Gastrocnemius medialis (tissue), 4 donors: ENCODE data around the gene PPM1F. TPM values are rescaled to one million over a fixed set of nuclear protein-coding genes. Genes with fewer than 3 reads are reported as not detected.
A peak's percentile ranks its signal among the peaks of the same experiment; 100 is the strongest.

ENCODE experiments used
- ATAC-seq, 2 donors: fragments of 150-250 bp; one replicate each; pipeline ENCODE4 v1.9.1; 2016
- DNase-seq, 2 donors: peaks; one replicate each; pipeline ENCODE4 v3.0.0-alpha.2; 2019
- H3K27ac ChIP-seq, 4 donors: fragments of 200-600 bp; sonication (generic); 1 replicate in 1 of 4; 2 replicates in 3 of 4; pipeline ENCODE4 v1.5.1; 2016 to 2018; ENCODE audit warnings: mild to moderate bottlenecking in 2 of 4, moderate library complexity in 1 of 4
- H3K27me3 ChIP-seq, 3 donors: fragments of 200-600 bp; sonication (generic) in 2 of 3; 1 replicate in 1 of 3; 2 replicates in 2 of 3; pipeline versions ENCODE4 v1.5.1 to v1.6.0; 2016 to 2019; ENCODE audit warnings: mild to moderate bottlenecking in 1 of 3, moderate library complexity in 1 of 3
- H3K36me3 ChIP-seq, 2 donors: fragments of 200-600 bp; sonication (generic) in 1 of 2; one replicate each; pipeline ENCODE4 v1.5.1; 2017 to 2018
- H3K4me1 ChIP-seq, 2 donors: fragments of 200-600 bp; sonication (generic) in 1 of 2; one replicate each; pipeline ENCODE4 v1.5.1; 2016 to 2017; ENCODE audit warnings: mild to moderate bottlenecking in 2 of 2
- H3K4me3 ChIP-seq, 4 donors: fragments of 200-600 bp; sonication (generic) in 3 of 4; 1 replicate in 1 of 4; 2 replicates in 3 of 4; pipeline ENCODE4 v1.5.1; 2016 to 2019; ENCODE audit warnings: mild to moderate bottlenecking in 2 of 4
- H3K9me3 ChIP-seq, 3 donors: fragments of 200-600 bp; sonication (generic) in 2 of 3; 1 replicate in 1 of 3; 2 replicates in 2 of 3; pipeline ENCODE4 v1.5.1; 2016 to 2019
- CTCF ChIP-seq, 5 experiments: fragments of 450-650 bp in 3 of 5; fragments of 200-600 bp in 2 of 5; sonication (generic) in 2 of 5; IDR thresholded peaks in 4 of 5; conservative IDR thresholded peaks in 1 of 5; 1 replicate in 4 of 5; 2 replicates in 1 of 5; pipeline ENCODE4 v1.5.1; 2016 to 2019; ENCODE audit warnings: antibody characterized with exemption in 5 of 5, mild to moderate bottlenecking in 3 of 5, moderate library complexity in 3 of 5
- POLR2A ChIP-seq, 2 donors: fragments of 450-650 bp; IDR thresholded peaks; one replicate each; pipeline ENCODE4 v1.6.1; 2017; ENCODE audit warnings: antibody characterized with exemption in 2 of 2, mild to moderate bottlenecking in 2 of 2, moderate library complexity in 2 of 2
- in situ Hi-C, 4 donors: fragments of 200-750 bp; cut with MboI; loops; one replicate each; pipeline versions ENCODE4 v1.15.0 to v1.8.0; 2017; ENCODE audit warnings: low sequenced_read_pairs in 4 of 4
- intact Hi-C: fragments of 100-400 bp; cut with DNase I; formaldehyde crosslinking; loops from one replicate; pipeline ENCODE4 v1.15.1; 2023; ENCODE audit warnings: low total_unique reads
- total RNA-seq, 4 donors: library from RNA; depleted of rRNA; stranded (reverse); fragments of >200 nt; gene quantifications; one replicate each; pipeline versions ENCODE4 v1.1.0 to v1.2.3, GENCODE V29; 2016

PPM1F gene
- total RNA-seq, 4 donors from 2014 or later = 10.2 to 13.8 (median 11.0) TPM

GRCh38 chr22:21951062-21951461, 1.6 kb downstream of the PPM1F start:
- Histone ChIP-seq H3K4me1 (peaks cover 39 to 44% of the 10 kb centered on the region in 2 donors), H3K36me3 (no peaks in the 10 kb centered on the region), H3K27me3 (no peaks in the 10 kb centered on the region), H3K4me3 (peak overlapping the region in 1 of 4 donors; percentile 75), H3K9me3 (no peaks in the 10 kb centered on the region), H3K27ac (peak overlapping the region in 3 of 4 donors; percentile 77 to 89 (median 79))
- in situ Hi-C loops = no loop called here
- TF ChIP-seq POLR2A (IDR thresholded peaks at IDR 0.05) (no peak), CTCF (IDR thresholded peaks at IDR 0.05 in 4 of 5, conservative IDR thresholded peaks at IDR 0.05 in 1 of 5) (no peak)
- intact Hi-C loops = loop anchor here (1.0 kb wide), 1 partner anchor 13 kb away; no protein-coding TSS in a partner anchor
- ATAC-seq = no peak
- no peak for DNase-seq

GRCh38 chr22:21949948-21950347, 2.7 kb downstream of the PPM1F start:
- H3K4me3 ChIP-seq = no peak overlapping the region
- in situ Hi-C loops = loop anchor here in 2 of 4 donors (10.0 kb wide), 1 partner anchor 235 kb away; no protein-coding TSS in a partner anchor
- no peaks in the 10 kb centered on the region for H3K9me3 ChIP-seq
- H3K4me1 ChIP-seq = peaks cover 47 to 55% of the 10 kb centered on the region in 2 donors
- peak overlapping the region; percentile 37 to 89 (median 65) for H3K27ac ChIP-seq
- no peak for TF ChIP-seq POLR2A (IDR thresholded peaks at IDR 0.05)
- TF ChIP-seq CTCF (IDR thresholded peaks at IDR 0.05 in 4 of 5, conservative IDR thresholded peaks at IDR 0.05 in 1 of 5) = no peak
- ATAC-seq = no peak
- intact Hi-C loops = no loop called here
- DNase-seq = no peak
- H3K27me3 ChIP-seq = no peaks in the 10 kb centered on the region
- peaks cover 0 to 9% of the 10 kb centered on the region in 2 donors for H3K36me3 ChIP-seq

GRCh38 chr22:21949569-21949918, 3.1 kb downstream of the PPM1F start:
- no peaks in the 10 kb centered on the region for H3K9me3 ChIP-seq
- peak overlapping the region in 1 of 4 donors; percentile 4 for H3K4me3 ChIP-seq
- peak overlapping the region; percentile 37 to 89 (median 65) for H3K27ac ChIP-seq
- peaks cover 0 to 12% of the 10 kb centered on the region in 2 donors for H3K36me3 ChIP-seq
- TF ChIP-seq CTCF (IDR thresholded peaks at IDR 0.05 in 4 of 5, conservative IDR thresholded peaks at IDR 0.05 in 1 of 5) (no peak), POLR2A (IDR thresholded peaks at IDR 0.05) (no peak)
- no peak for ATAC-seq
- in situ Hi-C loops (loop anchor here in 2 of 4 donors (10.0 kb wide), 1 partner anchor 235 kb away; no protein-coding TSS in a partner anchor), intact Hi-C loops (no loop called here)
- H3K27me3 ChIP-seq = no peaks in the 10 kb centered on the region
- peaks cover 51 to 59% of the 10 kb centered on the region in 2 donors for H3K4me1 ChIP-seq
- no peak for DNase-seq

GRCh38 chr22:21948824-21949568, 3.7 kb downstream of the PPM1F start:
- Histone ChIP-seq H3K27ac (peak overlapping the region; percentile 37 to 89 (median 65)), H3K27me3 (no peaks in the 10 kb centered on the region), H3K4me1 (peaks cover 56 to 64% of the 10 kb centered on the region in 2 donors), H3K36me3 (peaks cover 0 to 12% of the 10 kb centered on the region in 2 donors), H3K9me3 (no peaks in the 10 kb centered on the region), H3K4me3 (peak overlapping the region in 1 of 4 donors; percentile 4)
- in situ Hi-C loops = loop anchor here in 2 of 4 donors (10.0 kb wide), 1 partner anchor 234 kb away; no protein-coding TSS in a partner anchor
- ATAC-seq (no peak), DNase-seq (no peak)
- TF ChIP-seq POLR2A (IDR thresholded peaks at IDR 0.05) (no peak), CTCF (IDR thresholded peaks at IDR 0.05 in 4 of 5, conservative IDR thresholded peaks at IDR 0.05 in 1 of 5) (no peak)
- intact Hi-C loops = no loop called here
